HCT116 (cell line): ENCODE results near the gene YPEL3. TPM values are rescaled to one million over a fixed set of nuclear protein-coding genes. Genes with fewer than 3 reads are reported as not detected.

Source experiments
- ATAC-seq: fragments of 200-7000 bp; cut with Tn5 transposase; 2 replicates; pipeline ENCODE4 v1.9.1; 2020; ENCODE audit warnings: mild to moderate bottlenecking, moderate library complexity
- BruUV-seq: library from RNA; stranded (reverse); fragments of 400-500 nt; replicated peaks from 2 replicates; lab custom pipeline; 2021; lab: Mats Ljungman, UMichigan
- CTCF ChIA-PET: fragments of 300-600 bp; sonication (Branson Sonifier 250); formaldehyde crosslinking; loops from one replicate; lab custom pipeline; 2021; ENCODE audit warnings: antibody characterized with exemption; lab: Charles Lee
- POLR2A ChIA-PET: fragments of 300-600, 350-600 bp; sonication (Branson Sonifier 250); formaldehyde crosslinking; loops from one replicate; lab custom pipeline; 2021; ENCODE audit warnings: antibody characterized with exemption; lab: Charles Lee
- RAD21 ChIA-PET, 2 experiments: fragments of 300-600 bp; sonication (Branson Sonifier 250); formaldehyde crosslinking; loops; one replicate each; lab custom pipeline; 2023; ENCODE audit warnings: low total read pairs in 2 of 2; ENCODE audit not compliant: uncharacterized antibody in 2 of 2, unreplicated experiment in 2 of 2, low non-redundant PET in 1 of 2; lab: Charles Lee
- DNase-seq: peaks from one replicate; pipeline ENCODE4 v3.0.0-alpha.2; 2010; ENCODE audit warnings: low read depth, low spot score
- H2AFZ ChIP-seq: fragments of 200-600 bp; shearing (Covaris generic), sonication (generic); 2 replicates; pipeline ENCODE4 v1.6.1; 2017; ENCODE audit warnings: low read depth, mixed run types, mixed read lengths, antibody characterized with exemption, low read length; ENCODE audit not compliant: poor library complexity, severe bottlenecking
- H3K27ac ChIP-seq: 2 replicates; pipeline ENCODE4 v1.5.1; 2012; ENCODE audit warnings: low read depth, low read length
- H3K27me3 ChIP-seq: fragments of 200-600 bp; sonication (generic); 2 replicates; pipeline ENCODE4 v1.6.1; 2016; ENCODE audit warnings: mixed run types, low read length, mixed read lengths; ENCODE audit not compliant: insufficient read depth
- H3K36me3 ChIP-seq, 2 experiments: fragments of 200-500 bp in 1 of 2; fragments of 200-600 bp in 1 of 2; sonication (Bioruptor generic) in 1 of 2; sonication (generic) in 1 of 2; 2 replicates each; pipeline versions ENCODE4 v1.5.1 to v1.6.1; 2014 to 2016; ENCODE audit warnings: low read length in 2 of 2, inconsistent platforms in 1 of 2, mixed read lengths in 1 of 2, mixed run types in 1 of 2; ENCODE audit not compliant: insufficient read depth in 2 of 2, control insufficient read depth in 1 of 2
- H3K4me1 ChIP-seq, 2 experiments: fragments of 200-600 bp in 1 of 2; sonication (generic) in 1 of 2; 2 replicates each; pipeline versions ENCODE4 v1.5.1 to v1.6.1; 2012 to 2017; ENCODE audit warnings: low read length in 2 of 2, inconsistent platforms in 1 of 2, mild to moderate bottlenecking in 1 of 2, mixed read lengths in 1 of 2, mixed run types in 1 of 2, moderate library complexity in 1 of 2; ENCODE audit not compliant: insufficient read depth in 2 of 2, control insufficient read depth in 1 of 2
- H3K4me2 ChIP-seq: fragments of 200-600 bp; sonication (generic); 2 replicates; pipeline ENCODE4 v1.6.1; 2017; ENCODE audit warnings: mixed run types, low read length, mixed read lengths
- H3K4me3 ChIP-seq, 2 experiments: fragments of 200-600 bp in 1 of 2; sonication (generic) in 1 of 2; replicated peaks in 1 of 2; 2 replicates each; pipeline ENCODE4 v1.5.1; 2011 to 2016; ENCODE audit warnings: low read length in 2 of 2, control low read depth in 1 of 2, low read depth in 1 of 2, mild to moderate bottlenecking in 1 of 2, mixed read lengths in 1 of 2, mixed run types in 1 of 2
- H3K79me2 ChIP-seq: fragments of 200-600 bp; sonication (generic); 2 replicates; pipeline ENCODE4 v1.6.1; 2017; ENCODE audit warnings: mild to moderate bottlenecking, mixed run types, low read length, moderate library complexity, mixed read lengths; ENCODE audit not compliant: insufficient read depth
- H3K9ac ChIP-seq: fragments of 200-600 bp; sonication (generic); 2 replicates; pipeline ENCODE4 v1.6.1; 2016; ENCODE audit warnings: low read length, mixed read lengths
- H3K9me2 ChIP-seq: fragments of 200-600 bp; sonication (generic), shearing (Covaris generic); 2 replicates; pipeline ENCODE4 v1.6.1; 2017; ENCODE audit warnings: mixed run types, mild to moderate bottlenecking, moderate library complexity; ENCODE audit not compliant: insufficient read depth
- H3K9me3 ChIP-seq, 2 experiments: fragments of 200-500 bp in 1 of 2; fragments of 200-600 bp in 1 of 2; sonication (Bioruptor generic) in 1 of 2; sonication (generic) in 1 of 2; 2 replicates each; pipeline ENCODE4 v1.6.1; 2014 to 2017; ENCODE audit warnings: low read length in 2 of 2, mixed read lengths in 2 of 2, inconsistent platforms in 1 of 2, low read depth in 1 of 2, mild to moderate bottlenecking in 1 of 2, mixed run types in 1 of 2, moderate library complexity in 1 of 2; ENCODE audit not compliant: control insufficient read depth in 1 of 2, insufficient read depth in 1 of 2
- H4K20me1 ChIP-seq: fragments of 200-600 bp; sonication (generic), shearing (Covaris generic); 2 replicates; pipeline ENCODE4 v1.6.1; 2017; ENCODE audit warnings: mixed run types, mild to moderate bottlenecking, moderate library complexity; ENCODE audit not compliant: insufficient read depth
- CBX3 ChIP-seq: IDR thresholded peaks from 2 replicates; pipeline ENCODE4 v1.6.1; 2012; ENCODE audit warnings: low read depth
- EGR1 ChIP-seq: IDR thresholded peaks from 2 replicates; pipeline ENCODE4 v1.6.1; 2012; ENCODE audit warnings: low read depth
- ELF1 ChIP-seq: IDR thresholded peaks from 2 replicates; pipeline ENCODE4 v1.6.1; 2012; ENCODE audit warnings: low read depth, borderline replicate concordance
- EZH2phosphoT487 ChIP-seq: fragments of 200-600 bp; IDR thresholded peaks from 2 replicates; pipeline ENCODE4 v1.6.1; 2018; ENCODE audit warnings: antibody characterized with exemption, borderline replicate concordance
- JUND ChIP-seq: IDR thresholded peaks from 2 replicates; pipeline ENCODE4 v1.6.1; 2012
- POLR2AphosphoS5 ChIP-seq: IDR thresholded peaks from 2 replicates; pipeline ENCODE4 v1.6.1; 2011; ENCODE audit warnings: mild to moderate bottlenecking, low read depth, low read length, moderate library complexity
- REST ChIP-seq: IDR thresholded peaks from 2 replicates; pipeline ENCODE4 v1.6.1; 2012; ENCODE audit warnings: low read depth
- SIN3A ChIP-seq: IDR thresholded peaks from 2 replicates; pipeline ENCODE4 v1.6.1; 2012; ENCODE audit warnings: low read depth
- SP1 ChIP-seq: IDR thresholded peaks from 2 replicates; pipeline ENCODE4 v1.6.1; 2012; ENCODE audit warnings: low read depth
- SRF ChIP-seq: IDR thresholded peaks from 2 replicates; pipeline ENCODE4 v1.6.1; 2012; ENCODE audit warnings: low read depth
- TCF7L2 ChIP-seq: IDR thresholded peaks from 2 replicates; pipeline ENCODE4 v1.7.0; 2011; ENCODE audit warnings: borderline replicate concordance, inconsistent platforms; ENCODE audit not compliant: insufficient read depth, insufficient read length; ENCODE audit errors: extremely low read depth
- YY1 ChIP-seq: IDR thresholded peaks from 2 replicates; pipeline ENCODE4 v1.6.1; 2011; ENCODE audit warnings: low read length, low read depth, moderate library complexity, mild to moderate bottlenecking; ENCODE audit not compliant: insufficient replicate concordance; ENCODE audit errors: extremely low read depth
- ZBTB33 ChIP-seq: IDR thresholded peaks from 2 replicates; pipeline ENCODE4 v1.6.1; 2011; ENCODE audit warnings: mild to moderate bottlenecking, low read length, moderate library complexity; ENCODE audit not compliant: insufficient replicate concordance; ENCODE audit errors: extremely low read depth
- ZFX ChIP-seq: fragments of 450-650 bp; IDR thresholded peaks from 2 replicates; pipeline ENCODE4 v1.6.1; 2017
- ZNF274 ChIP-seq: fragments of 200-500 bp; sonication (Bioruptor generic); IDR thresholded peaks from 2 replicates; pipeline ENCODE4 v1.6.1; 2014; ENCODE audit warnings: mild to moderate bottlenecking, low read depth, low read length, inconsistent platforms
- intact Hi-C: fragments of 100-400 bp; cut with micrococcal nuclease; formaldehyde crosslinking; loops from 2 replicates; pipeline ENCODE4 v1.10.0; 2022
- total RNA-seq: library from RNA; stranded (reverse); gene quantifications from one replicate; pipeline ENCODE4 v1.2.1, GENCODE V29; 2021; ENCODE audit not compliant: unreplicated experiment
- TF ChIP-seq, protein P1 (sequence below): IDR thresholded peaks from 2 replicates; pipeline ENCODE4 v1.6.1; 2012
- TF ChIP-seq, protein P2 (sequence below): IDR thresholded peaks from 2 replicates; pipeline ENCODE4 v1.6.1; 2012

YPEL3 gene
- total RNA-seq, 1 experiment from 2014 or later, result 10.9 TPM

DNA sequence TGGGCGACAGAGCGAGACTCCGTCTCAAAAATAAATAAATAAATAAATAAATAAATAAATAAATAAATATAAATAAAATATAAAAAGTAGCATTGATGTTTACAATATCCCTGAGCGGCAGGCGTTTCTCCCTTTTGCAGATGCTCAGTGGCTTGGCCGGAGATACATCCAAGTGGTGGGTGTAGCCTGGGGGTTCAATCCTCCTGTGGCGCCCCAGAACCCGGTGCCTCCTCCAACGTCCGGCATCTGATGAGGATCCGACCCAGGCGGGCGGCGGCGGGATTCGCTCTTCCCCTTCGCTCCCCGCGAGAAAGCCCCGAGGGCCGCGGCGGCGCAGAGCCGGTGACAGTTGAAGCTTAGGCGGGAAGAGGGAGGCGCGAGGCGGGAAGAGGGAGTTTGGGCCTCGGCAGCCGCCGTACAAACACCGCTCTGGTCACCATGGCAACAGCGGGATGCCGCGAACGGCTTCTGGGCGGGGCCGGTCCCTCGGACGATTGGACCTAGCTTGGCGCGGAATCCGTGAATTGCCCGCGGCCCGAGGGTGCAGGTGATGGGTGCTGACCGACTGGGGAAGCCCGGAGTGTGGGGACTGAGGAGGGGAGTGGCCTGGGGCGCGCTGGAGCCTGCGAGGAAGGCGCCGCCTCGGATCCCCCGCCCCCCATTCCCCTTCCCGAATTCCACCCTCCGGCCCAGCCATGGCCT, 43.2 kb downstream of the YPEL3 start:
- BruUV-seq, result no TSS peak
- RAD21 ChIA-PET, result no interaction called here

More for the DNA sequence above, 43.2 kb downstream of the YPEL3 start:
- Histone ChIP-seq H3K27me3 (no peaks in the 10 kb centered on the region), H4K20me1 (no peaks in the 10 kb centered on the region), H3K4me1 (peaks cover 8 to 41% of the 10 kb centered on the region in 2 experiments; a peak in 3 of 4 replicates), H3K27ac (peak overlapping the region; percentile 72), H3K4me3 (peak overlapping the region; percentile 81 to 93), H2AFZ (peak overlapping the region; percentile 95), H3K9ac (peak overlapping the region; percentile 82), H3K79me2 (peaks cover 7% of the 10 kb centered on the region), H3K9me3 (no peaks in the 10 kb centered on the region), H3K9me2 (no peaks in the 10 kb centered on the region), H3K36me3 (no peaks in the 10 kb centered on the region), H3K4me2 (peak overlapping the region; percentile 100)
- TF ChIP-seq ZFX (peak; percentile 40; the same call in 1 of the 2 replicates), ZNF274 (no peak), POLR2AphosphoS5 (peak; percentile 51), JUND (no peak), EGR1 (0 out of 2 replicates have a peak, but pooled peaks have one; percentile 19), YY1 (no peak), CBX3 (peak; percentile 98), REST (no peak), ZBTB33 (peak; percentile 73), EZH2phosphoT487 (no peak), TCF7L2 (no peak), SP1 (peak; percentile 79), SRF (no peak), ELF1 (no peak; the same call in 1 of the 2 replicates), SIN3A (peak; percentile 98)
- TF ChIP-seq, protein P1, sequence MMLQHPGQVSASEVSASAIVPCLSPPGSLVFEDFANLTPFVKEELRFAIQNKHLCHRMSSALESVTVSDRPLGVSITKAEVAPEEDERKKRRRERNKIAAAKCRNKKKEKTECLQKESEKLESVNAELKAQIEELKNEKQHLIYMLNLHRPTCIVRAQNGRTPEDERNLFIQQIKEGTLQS, result no peak
- TF ChIP-seq, protein P2, sequence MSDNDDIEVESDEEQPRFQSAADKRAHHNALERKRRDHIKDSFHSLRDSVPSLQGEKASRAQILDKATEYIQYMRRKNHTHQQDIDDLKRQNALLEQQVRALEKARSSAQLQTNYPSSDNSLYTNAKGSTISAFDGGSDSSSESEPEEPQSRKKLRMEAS, result peak; percentile 100
- peak; percentile 85 for DNase-seq
- ChIA-PET CTCF (interaction anchor here (0.5 to 1.2 kb wide), 3 partner anchors 21 to 40 kb away, joined by 3 to 4 read pairs (median 4); no protein-coding TSS in a partner anchor), POLR2A (interaction anchor here (1.8 kb wide), 1 partner anchor 12 kb away, joined by 13 read pairs; the partner anchor contains the start of gene ALDOA)
- intact Hi-C loops, result no loop called here
- peak; percentile 79 for ATAC-seq
